Loucy (cell line): ENCODE data around the gene CA11.

Experiments used
- H2AFZ ChIP-seq: fragments of 200-600 bp; sonication (generic); 2 replicates; pipeline ENCODE4 v1.6.0; 2016; ENCODE audit warnings: antibody characterized with exemption, mild to moderate bottlenecking, low read length, moderate library complexity
- H3F3A ChIP-seq: fragments of 200-600 bp; 2 replicates; pipeline ENCODE4 v1.6.0; 2016; ENCODE audit warnings: antibody characterized with exemption, low read depth, mild to moderate bottlenecking
- H3K27me3 ChIP-seq: fragments of 200-600 bp; sonication (generic); 2 replicates; pipeline ENCODE4 v1.6.1; 2014; ENCODE audit warnings: low read length, mild to moderate bottlenecking; ENCODE audit not compliant: insufficient read depth, poor library complexity, severe bottlenecking
- H3K36me3 ChIP-seq: fragments of 200-600 bp; sonication (generic); 2 replicates; pipeline ENCODE4 v1.6.1; 2016; ENCODE audit warnings: low read length; ENCODE audit not compliant: insufficient read depth
- H3K4me1 ChIP-seq: fragments of 200-600 bp; sonication (generic); 2 replicates; pipeline ENCODE4 v1.5.1; 2014; ENCODE audit warnings: low read length, mild to moderate bottlenecking; ENCODE audit not compliant: insufficient read depth, poor library complexity, severe bottlenecking
- H3K4me2 ChIP-seq: fragments of 200-600 bp; sonication (generic); 2 replicates; pipeline ENCODE4 v1.6.0; 2014; ENCODE audit warnings: antibody characterized with exemption, low read length, low read depth, mild to moderate bottlenecking; ENCODE audit not compliant: poor library complexity, severe bottlenecking
- H3K4me3 ChIP-seq: fragments of 200-600 bp; sonication (generic); 2 replicates; pipeline ENCODE4 v1.5.1; 2014; ENCODE audit warnings: low read length, mild to moderate bottlenecking, mixed read lengths; ENCODE audit not compliant: poor library complexity, severe bottlenecking
- H3K79me2 ChIP-seq: fragments of 200-600 bp; sonication (generic); 2 replicates; pipeline ENCODE4 v1.6.1; 2014; ENCODE audit warnings: low read length; ENCODE audit not compliant: insufficient read depth
- H3K9ac ChIP-seq: fragments of 200-600 bp; sonication (generic); 2 replicates; pipeline ENCODE4 v1.6.0; 2014; ENCODE audit warnings: mild to moderate bottlenecking, low read depth, low read length, moderate library complexity; ENCODE audit not compliant: poor library complexity, severe bottlenecking
- H3K9me2 ChIP-seq: fragments of 200-600 bp; sonication (generic); replicated peaks from 2 replicates; pipeline ENCODE4 v1.6.1; 2016; ENCODE audit warnings: low read depth, low read length, mixed read lengths
- H3K9me3 ChIP-seq: fragments of 200-600 bp; sonication (generic); 2 replicates; pipeline ENCODE4 v1.6.1; 2014; ENCODE audit warnings: mild to moderate bottlenecking, antibody characterized with exemption, low read length, low read depth; ENCODE audit not compliant: insufficient read depth
- H4K20me1 ChIP-seq: fragments of 200-600 bp; sonication (generic); 2 replicates; pipeline ENCODE4 v1.6.0; 2014; ENCODE audit warnings: antibody characterized with exemption, low read length, mild to moderate bottlenecking; ENCODE audit not compliant: insufficient read depth, poor library complexity, severe bottlenecking
- CTCF ChIP-seq: fragments of 200-600 bp; sonication (generic); conservative IDR thresholded peaks from 2 replicates; pipeline ENCODE4 v1.5.1; 2014; ENCODE audit warnings: mild to moderate bottlenecking, antibody characterized with exemption, low read length
- EZH2phosphoT487 ChIP-seq: fragments of 200-600 bp; IDR thresholded peaks from 2 replicates; pipeline ENCODE4 v1.6.1; 2018; ENCODE audit warnings: antibody characterized with exemption, mild to moderate bottlenecking, moderate library complexity, borderline replicate concordance

CA11 gene

DNA sequence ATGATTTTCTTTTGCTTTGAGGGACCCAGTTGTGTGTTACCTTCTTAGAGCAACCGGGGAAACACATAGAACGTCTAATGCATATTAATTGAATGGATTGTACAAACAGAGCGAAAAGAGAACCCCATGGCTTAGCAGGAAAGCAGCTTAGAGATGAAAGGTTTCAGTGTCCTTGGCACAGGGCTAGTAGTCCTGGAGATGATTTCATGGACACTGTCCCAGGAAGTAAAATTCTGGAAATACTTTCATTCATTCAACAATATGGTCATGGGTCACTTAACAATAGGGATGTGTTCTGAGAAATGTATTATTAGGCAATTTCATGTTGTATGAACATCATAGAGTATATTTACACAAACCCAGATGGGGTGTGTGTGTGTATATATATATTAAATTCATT, 40.1 kb upstream of the CA11 start:
- Histone ChIP-seq H3K4me1 (no peaks in the 10 kb centered on the region), H3K4me3 (no peak overlapping the region), H3K36me3 (no peaks in the 10 kb centered on the region), H4K20me1 (no peaks in the 10 kb centered on the region), H3K79me2 (no peaks in the 10 kb centered on the region), H3K4me2 (no peak overlapping the region), H3K9me3 (no peaks in the 10 kb centered on the region), H2AFZ (no peak overlapping the region), H3F3A (no peaks in the 10 kb centered on the region), H3K9ac (no peak overlapping the region), H3K9me2 (no peaks in the 10 kb centered on the region), H3K27me3 (no peaks in the 10 kb centered on the region)
- no peak for TF ChIP-seq EZH2phosphoT487
- no peak for TF ChIP-seq CTCF

DNA sequence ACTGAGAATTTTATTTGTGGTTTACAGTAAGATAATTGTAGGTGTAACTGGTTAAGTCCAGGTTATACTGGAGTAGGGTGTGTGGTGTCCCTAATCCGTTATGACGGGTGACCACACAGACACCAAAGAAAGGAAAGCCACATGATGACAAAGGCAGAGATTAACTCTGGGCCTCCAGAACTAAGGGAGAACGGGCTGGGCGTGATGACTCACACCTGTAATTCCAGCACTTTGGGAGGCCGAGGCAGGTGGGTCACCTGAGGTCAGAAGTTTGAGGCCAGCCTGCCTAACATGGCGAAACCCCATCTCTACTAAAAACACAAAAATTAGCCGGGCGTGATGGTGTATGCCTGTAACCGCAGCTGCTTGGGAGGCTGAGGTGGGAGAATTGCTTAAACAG, 39.6 kb upstream of the CA11 start:
- H3K79me2 ChIP-seq, result no peaks in the 10 kb centered on the region
- H3K36me3 ChIP-seq, result no peaks in the 10 kb centered on the region
- peaks cover 4% of the 10 kb centered on the region for H3K4me1 ChIP-seq
- no peaks in the 10 kb centered on the region for H3K9me2 ChIP-seq
- no peak overlapping the region for H3K9ac ChIP-seq
- no peak overlapping the region for H2AFZ ChIP-seq
- no peak overlapping the region for H3K4me3 ChIP-seq
- H3K4me2 ChIP-seq, result no peak overlapping the region
- no peaks in the 10 kb centered on the region for H3K9me3 ChIP-seq
- TF ChIP-seq EZH2phosphoT487 (no peak), CTCF (no peak)
- no peaks in the 10 kb centered on the region for H3K27me3 ChIP-seq
- no peaks in the 10 kb centered on the region for H4K20me1 ChIP-seq
- no peaks in the 10 kb centered on the region for H3F3A ChIP-seq

GRCh38 chr19:48683349-48683748, 37.4 kb upstream of the CA11 start:
- H3K9me2 ChIP-seq, result no peaks in the 10 kb centered on the region
- H4K20me1 ChIP-seq, result no peaks in the 10 kb centered on the region
- H3K4me1 ChIP-seq, result peaks cover 5% of the 10 kb centered on the region
- no peaks in the 10 kb centered on the region for H3K9me3 ChIP-seq
- no peak for TF ChIP-seq EZH2phosphoT487
- no peak for TF ChIP-seq CTCF
- no peak overlapping the region for H3K4me2 ChIP-seq
- H3K79me2 ChIP-seq, result no peaks in the 10 kb centered on the region
- H3K36me3 ChIP-seq, result no peaks in the 10 kb centered on the region
- H3K9ac ChIP-seq, result no peak overlapping the region
- no peaks in the 10 kb centered on the region for H3K27me3 ChIP-seq
- H3F3A ChIP-seq, result no peaks in the 10 kb centered on the region
- no peak overlapping the region for H2AFZ ChIP-seq
- no peak overlapping the region for H3K4me3 ChIP-seq
